GM12891 (cell line): ENCODE measurements around the gene USP6NL.

Source experiments
- DNase-seq: peaks from one replicate; pipeline ENCODE4 v3.0.0; 2011; ENCODE audit warnings: low spot score; ENCODE audit not compliant: insufficient read length
- FAIRE-seq: peaks from 2 replicates; lab custom pipeline; 2011; peaks lifted over from hg19 to GRCh38; lab: Jason Lieb, UNC
- PAX5 ChIP-seq: IDR thresholded peaks from 2 replicates; pipeline ENCODE4 v1.6.1; 2011; ENCODE audit warnings: low read length, moderate library complexity, mild to moderate bottlenecking; ENCODE audit not compliant: insufficient read depth, severe bottlenecking
- POLR2A ChIP-seq: IDR thresholded peaks from 2 replicates; pipeline ENCODE4 v1.6.1; 2011; ENCODE audit warnings: low read depth, low read length, control low read depth
- POLR2AphosphoS5 ChIP-seq: IDR thresholded peaks from 2 replicates; pipeline ENCODE4 v1.6.1; 2011; ENCODE audit warnings: low read depth, low read length, control low read depth
- POU2F2 ChIP-seq: IDR thresholded peaks from 2 replicates; pipeline ENCODE4 v1.6.1; 2011; ENCODE audit warnings: low read depth, mild to moderate bottlenecking, control low read depth, low read length, moderate library complexity
- SPI1 ChIP-seq: IDR thresholded peaks from 2 replicates; pipeline ENCODE4 v1.6.1; 2011; ENCODE audit warnings: low read depth, low read length, control low read depth
- TAF1 ChIP-seq: IDR thresholded peaks from 2 replicates; pipeline ENCODE4 v1.6.1; 2011; ENCODE audit warnings: low read depth, low read length, control low read depth

Gene USP6NL

DNA sequence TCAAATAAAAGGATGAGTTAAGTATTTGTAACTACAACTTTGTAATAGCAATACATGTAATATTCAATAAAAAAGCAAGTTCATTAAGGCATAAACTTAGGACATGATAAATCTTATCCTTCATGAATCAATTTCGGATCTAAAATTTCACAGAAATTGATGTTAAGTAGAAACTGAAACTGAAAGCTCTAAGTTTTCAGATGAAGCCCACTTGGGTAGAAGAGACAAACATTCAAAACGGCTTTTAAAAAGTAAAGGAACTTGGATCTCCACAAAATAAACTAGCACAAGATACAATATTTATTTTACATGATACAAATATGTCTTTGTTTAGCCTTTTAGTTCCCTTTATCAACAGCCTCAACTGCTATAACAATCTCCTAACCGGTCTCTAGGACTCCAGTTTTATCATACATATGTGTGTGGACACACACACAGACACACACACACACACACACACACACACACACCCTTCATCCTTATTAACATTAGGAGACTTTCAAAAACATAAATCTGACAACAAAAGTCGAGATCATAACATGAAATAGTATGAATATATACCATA lies 83.7 kb downstream of the USP6NL start:
- no peak for DNase-seq
- TF ChIP-seq SPI1 (no peak), PAX5 (no peak), POU2F2 (no peak), TAF1 (no peak), POLR2A (no peak), POLR2AphosphoS5 (no peak)
- peak; percentile 81 for FAIRE-seq

DNA sequence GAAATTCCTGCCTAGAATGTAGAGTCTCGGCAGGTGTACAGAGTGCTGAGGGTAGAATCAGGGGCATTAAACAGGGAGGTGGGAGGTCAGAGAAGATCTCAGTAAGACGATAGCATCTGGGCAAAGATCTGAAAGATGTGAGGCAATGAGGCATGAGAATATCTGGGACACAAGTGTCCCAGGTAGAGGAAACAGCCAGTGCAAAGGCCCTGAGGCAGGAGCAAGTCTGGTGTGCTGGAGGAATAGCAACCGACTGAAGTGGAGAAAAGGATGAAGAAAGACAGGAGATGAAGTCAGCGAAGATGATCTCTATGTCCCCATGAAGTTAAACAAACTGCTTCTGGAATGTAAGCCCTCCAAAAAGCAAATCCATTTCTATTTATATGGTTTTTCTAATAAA lies 84.4 kb downstream of the USP6NL start:
- no peak for DNase-seq
- TF ChIP-seq POLR2A (no peak), PAX5 (no peak), SPI1 (no peak), POU2F2 (no peak), POLR2AphosphoS5 (no peak), TAF1 (no peak)
- FAIRE-seq: peak; percentile 74

DNA sequence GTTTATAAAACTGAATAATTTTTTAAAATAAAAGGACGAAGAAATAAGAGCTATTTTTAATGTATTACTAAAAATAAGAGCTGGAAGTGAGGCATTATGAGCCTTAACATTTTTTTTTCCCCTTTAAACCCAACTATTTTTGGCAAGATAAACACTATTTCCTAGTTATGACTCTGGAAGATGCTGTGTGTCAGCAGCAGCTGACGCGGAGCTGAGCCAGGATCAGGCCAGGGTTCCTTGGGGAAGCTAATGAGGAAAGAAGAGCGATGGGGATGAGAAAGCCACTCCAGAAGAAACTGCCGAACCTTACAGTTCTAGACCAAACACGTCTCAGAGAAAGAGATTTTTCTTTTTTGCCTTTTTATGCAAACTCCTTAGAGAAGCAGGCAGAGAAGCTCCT lies 85.9 kb downstream of the USP6NL start:
- DNase-seq (no peak), FAIRE-seq (no peak)
- TF ChIP-seq POLR2AphosphoS5 (no peak), TAF1 (no peak), PAX5 (no peak), POU2F2 (no peak), SPI1 (no peak), POLR2A (no peak)

DNA sequence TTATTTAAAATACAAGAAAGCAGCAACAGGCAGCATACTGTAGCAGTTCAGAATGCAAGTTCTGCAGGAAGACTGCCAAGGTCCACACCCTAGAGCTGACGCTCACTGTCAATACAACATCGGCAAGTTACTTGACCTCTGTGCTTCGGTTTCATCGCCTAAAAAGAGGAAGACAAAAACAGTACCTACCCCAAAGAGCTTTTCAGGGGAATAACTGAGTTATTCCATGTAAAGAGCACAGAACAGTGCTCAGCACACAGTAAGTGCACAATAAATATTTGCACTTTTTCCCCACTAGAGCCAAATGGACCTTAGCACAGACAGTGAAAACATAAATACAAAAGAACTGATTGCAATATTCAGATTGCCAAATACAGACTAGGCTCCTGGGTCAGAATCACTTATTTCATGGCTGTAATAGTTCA lies 88.6 kb downstream of the USP6NL start:
- FAIRE-seq (peak; percentile 58), DNase-seq (no peak)
- TF ChIP-seq POLR2AphosphoS5: no peak
- TF ChIP-seq TAF1: no peak
- TF ChIP-seq POU2F2: no peak
- peak; percentile 66 for TF ChIP-seq SPI1

DNA sequence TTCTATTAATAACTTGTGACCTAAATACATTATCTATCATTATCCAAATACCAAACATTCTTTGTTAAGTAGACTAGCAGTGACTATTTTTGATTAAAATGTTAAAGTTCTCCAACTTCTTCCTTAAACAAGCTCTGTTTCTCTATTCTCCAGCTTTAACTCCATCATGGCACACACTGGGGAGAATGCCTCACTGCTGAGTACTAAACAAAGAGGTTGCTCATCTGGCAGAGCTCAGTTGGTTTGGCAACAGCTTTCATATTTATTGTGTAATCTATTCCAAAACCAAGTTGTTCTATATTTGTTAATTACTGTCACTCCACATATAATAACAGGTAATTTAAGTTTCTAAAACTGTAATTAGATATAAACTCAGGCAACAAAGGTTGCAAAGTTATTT lies 89.6 kb downstream of the USP6NL start:
- TF ChIP-seq POU2F2 (no peak), POLR2AphosphoS5 (no peak)
- FAIRE-seq: no peak
- no peak for DNase-seq

DNA sequence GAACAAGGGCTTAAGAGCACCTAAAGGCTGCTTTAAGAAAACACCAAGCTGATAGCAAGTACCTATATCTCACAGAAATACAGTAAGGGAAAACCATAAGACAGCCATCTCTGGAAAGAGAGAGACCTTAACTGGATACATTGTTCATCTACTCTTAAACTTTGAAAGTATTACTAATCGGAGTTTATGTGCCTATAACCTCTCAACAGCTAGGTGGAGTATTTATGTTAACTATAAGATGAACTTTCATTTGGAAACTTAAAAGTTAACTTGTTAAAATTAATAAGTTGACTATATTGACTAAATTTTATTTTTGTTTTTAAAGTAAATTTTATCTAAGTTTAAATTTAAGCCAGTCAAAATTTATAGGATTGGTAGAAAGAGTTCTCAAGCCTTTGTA lies 90.6 kb downstream of the USP6NL start:
- DNase-seq: no peak
- TF ChIP-seq PAX5 (no peak), TAF1 (no peak), POLR2A (no peak), POLR2AphosphoS5 (no peak), POU2F2 (no peak), SPI1 (no peak)
- FAIRE-seq: no peak

DNA sequence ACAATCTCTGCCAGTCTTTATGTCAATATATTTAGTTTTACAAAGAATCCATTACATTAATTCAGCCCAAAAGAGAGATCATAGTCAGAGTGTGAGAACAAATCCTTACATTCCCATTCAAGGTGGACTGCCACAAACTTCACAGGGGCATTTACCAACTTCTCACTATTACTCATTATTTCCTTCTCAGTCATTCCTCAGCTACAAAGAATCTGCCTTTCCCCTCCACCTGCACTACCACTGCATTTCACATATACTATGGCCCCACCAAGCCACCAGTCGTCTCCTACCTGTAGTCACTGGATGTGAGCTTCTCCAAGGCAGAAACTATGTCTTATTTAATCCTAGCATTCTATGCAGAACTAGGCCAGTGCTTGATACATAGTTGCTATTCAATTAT lies 94.3 kb downstream of the USP6NL start:
- FAIRE-seq: peak; percentile 86
- no peak for DNase-seq
- TF ChIP-seq POU2F2 (no peak), SPI1 (no peak), PAX5 (no peak), POLR2AphosphoS5 (no peak), POLR2A (no peak), TAF1 (no peak)

DNA sequence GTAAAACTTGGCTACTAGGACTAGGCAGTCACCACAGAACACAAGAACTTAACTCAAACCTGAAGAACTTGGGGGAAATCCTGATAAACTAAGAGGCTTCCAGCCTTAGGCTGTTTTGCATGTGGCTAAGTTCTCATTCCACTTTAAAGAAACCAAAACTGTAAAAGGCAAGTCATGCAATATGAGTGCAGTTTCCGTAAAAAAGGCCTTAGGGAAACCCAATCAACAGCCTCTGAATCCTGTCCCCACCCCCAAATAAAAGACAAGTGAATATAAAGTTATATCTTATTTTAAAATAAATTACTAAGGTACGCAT lies 95.1 kb downstream of the USP6NL start:
- DNase-seq (no peak), FAIRE-seq (peak; percentile 84)
- TF ChIP-seq PAX5 (no peak), POU2F2 (peak; percentile 75; the same call in 1 of the 2 replicates)

DNA sequence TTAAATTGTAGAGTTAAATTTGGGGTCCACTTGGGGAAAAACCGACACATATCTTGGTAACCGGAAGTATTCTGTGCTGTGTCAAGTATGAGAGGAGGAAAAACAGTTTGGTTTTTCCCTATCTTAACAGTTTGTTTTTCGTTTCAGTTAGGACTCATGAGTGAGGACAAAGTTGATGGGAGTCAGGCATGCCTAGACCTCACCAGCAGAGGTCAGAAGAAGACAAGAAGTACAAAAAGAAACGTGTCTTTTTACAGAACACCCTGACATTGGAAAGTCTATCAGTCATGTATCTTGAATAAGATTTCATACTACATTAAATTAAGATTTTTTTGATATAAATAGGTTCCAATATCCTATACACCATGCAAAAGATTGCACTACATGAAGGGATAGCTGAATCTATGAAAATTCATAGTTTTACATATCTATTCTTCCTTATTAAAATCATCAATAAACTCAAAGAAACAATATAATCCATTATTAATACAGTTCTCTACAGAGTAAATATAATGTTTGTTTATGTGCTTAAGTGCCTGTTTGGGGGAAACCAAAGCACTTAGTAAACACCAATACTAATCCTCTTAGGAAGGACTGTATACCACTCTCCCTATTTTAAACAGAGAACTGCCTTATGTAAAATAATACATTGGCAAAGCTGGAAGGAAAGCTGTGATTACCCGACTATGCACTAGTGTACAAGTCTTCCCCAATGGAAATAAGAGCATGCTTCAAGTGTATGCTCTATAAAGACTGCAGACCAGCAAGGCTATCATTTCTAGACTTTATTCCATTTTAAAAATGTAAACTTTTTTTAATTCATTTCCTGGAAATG lies 95.6 kb downstream of the USP6NL start:
- FAIRE-seq (peak; percentile 85), DNase-seq (no peak)
- no peak for TF ChIP-seq POLR2AphosphoS5
- no peak for TF ChIP-seq POU2F2

DNA sequence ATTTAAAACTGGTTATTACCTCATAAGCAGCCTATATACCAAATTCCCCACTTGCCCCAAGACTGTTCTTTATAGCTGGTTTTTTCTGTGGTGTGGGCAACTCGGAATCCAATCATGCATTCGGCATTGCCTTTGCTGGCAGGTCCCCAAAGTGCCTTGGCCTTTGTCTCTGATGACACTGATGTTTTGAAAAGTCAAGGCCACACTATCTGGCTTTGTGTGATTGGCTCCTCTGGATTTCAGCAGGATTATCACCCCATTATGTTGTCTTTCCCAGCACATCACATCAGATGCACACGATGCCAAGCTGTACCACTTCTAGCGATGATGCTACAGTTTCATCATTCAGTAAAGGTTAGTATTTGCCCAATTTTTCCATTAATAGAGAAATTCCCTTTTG lies 97.7 kb downstream of the USP6NL start:
- peak; percentile 66 for FAIRE-seq
- TF ChIP-seq POU2F2 (no peak), SPI1 (no peak), POLR2A (no peak), PAX5 (no peak)
- no peak for DNase-seq
